ENCODE data around the gene RNF168. TPM values are rescaled to one million over a fixed set of nuclear protein-coding genes. Genes with fewer than 3 reads are reported as not detected.
A peak's percentile ranks its signal among the peaks of the same experiment; 100 is the strongest.
"Not testable (repeated sequence)": the region's sequence is repeated elsewhere in the genome, so short reads cannot be mapped to it uniquely, and the experiment has no call there.

Gene RNF168
- total RNA-seq, 1 donor from 2014 or later = 16.0 TPM

GRCh38 chr3:196454935-196455334 lies 48.6 kb downstream of the RNF168 start:
- Histone ChIP-seq H3K9me3 (no peaks in the 10 kb centered on the region), H3K27me3 (no peaks in the 10 kb centered on the region), H3K36me3 (peaks cover 3 to 13% of the 10 kb centered on the region in 2 donors), H3K4me1 (no peaks in the 10 kb centered on the region), H3K4me3 (no peak overlapping the region), H3K27ac (no peak overlapping the region)
- intact Hi-C loops (cut with DNase I) = no loop called here
- TF ChIP-seq, protein P1, sequence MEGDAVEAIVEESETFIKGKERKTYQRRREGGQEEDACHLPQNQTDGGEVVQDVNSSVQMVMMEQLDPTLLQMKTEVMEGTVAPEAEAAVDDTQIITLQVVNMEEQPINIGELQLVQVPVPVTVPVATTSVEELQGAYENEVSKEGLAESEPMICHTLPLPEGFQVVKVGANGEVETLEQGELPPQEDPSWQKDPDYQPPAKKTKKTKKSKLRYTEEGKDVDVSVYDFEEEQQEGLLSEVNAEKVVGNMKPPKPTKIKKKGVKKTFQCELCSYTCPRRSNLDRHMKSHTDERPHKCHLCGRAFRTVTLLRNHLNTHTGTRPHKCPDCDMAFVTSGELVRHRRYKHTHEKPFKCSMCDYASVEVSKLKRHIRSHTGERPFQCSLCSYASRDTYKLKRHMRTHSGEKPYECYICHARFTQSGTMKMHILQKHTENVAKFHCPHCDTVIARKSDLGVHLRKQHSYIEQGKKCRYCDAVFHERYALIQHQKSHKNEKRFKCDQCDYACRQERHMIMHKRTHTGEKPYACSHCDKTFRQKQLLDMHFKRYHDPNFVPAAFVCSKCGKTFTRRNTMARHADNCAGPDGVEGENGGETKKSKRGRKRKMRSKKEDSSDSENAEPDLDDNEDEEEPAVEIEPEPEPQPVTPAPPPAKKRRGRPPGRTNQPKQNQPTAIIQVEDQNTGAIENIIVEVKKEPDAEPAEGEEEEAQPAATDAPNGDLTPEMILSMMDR (IDR thresholded peaks at IDR 0.05) = no peak
- DNase-seq (ENCODE audit: low spot score in 2 of 2) = no peak

DNA sequence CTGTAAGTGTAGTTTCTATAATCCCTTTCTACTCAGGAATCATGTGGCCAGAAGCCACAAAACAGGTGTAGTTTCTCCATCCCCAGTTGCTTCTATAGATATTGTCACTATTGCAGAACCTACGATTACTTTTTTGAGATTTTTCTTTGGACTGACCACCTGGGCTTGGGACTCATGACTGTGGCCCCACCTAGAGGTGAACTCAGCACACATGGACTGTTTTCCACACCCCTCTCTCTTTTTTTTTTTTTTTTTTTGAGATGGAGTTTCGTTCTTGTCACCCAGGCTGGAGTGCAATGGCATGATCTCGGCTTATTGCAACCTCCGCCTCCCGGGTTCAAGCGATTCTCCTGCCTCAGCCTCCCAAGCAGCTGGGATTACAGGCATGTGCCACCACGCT lies 58.2 kb downstream of the RNF168 start:
- H3K4me3 ChIP-seq; H3K9me3 ChIP-seq; intact Hi-C loops (cut with DNase I); H3K27me3 ChIP-seq; H3K27ac ChIP-seq; H3K36me3 ChIP-seq; H3K4me1 ChIP-seq: not testable (repeated sequence)
- peak in 1 of 2 donors; percentile 2 for DNase-seq (ENCODE audit: low spot score in 2 of 2)

DNA sequence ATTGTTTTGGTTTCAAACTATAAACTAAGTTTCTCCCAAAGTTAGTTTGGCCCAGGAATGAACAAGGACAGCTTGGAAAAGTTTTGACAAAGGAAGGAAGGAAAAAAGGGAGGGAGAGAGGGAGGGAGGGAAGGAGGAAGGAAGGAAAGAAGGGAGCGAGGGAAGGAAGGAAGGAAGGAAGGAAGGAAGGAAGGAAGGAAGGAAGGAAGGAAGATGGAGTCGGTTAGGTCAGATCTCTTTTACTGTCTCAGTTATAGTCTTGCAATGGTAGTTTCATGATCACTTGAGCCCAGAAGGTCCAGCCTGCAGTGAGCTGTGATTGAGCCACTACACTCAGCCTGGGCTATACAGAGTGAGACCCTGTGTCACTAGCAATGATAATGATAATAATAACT lies 59.1 kb downstream of the RNF168 start:
- Histone ChIP-seq H3K27ac (no peak overlapping the region), H3K4me1 (no peaks in the 10 kb centered on the region), H3K27me3 (no peaks in the 10 kb centered on the region), H3K4me3 (no peak overlapping the region), H3K36me3 (peaks cover 0 to 2% of the 10 kb centered on the region in 2 donors), H3K9me3 (no peaks in the 10 kb centered on the region)
- TF ChIP-seq, protein P1 (IDR thresholded peaks at IDR 0.05) = no peak
- DNase-seq (ENCODE audit: low spot score in 2 of 2) = peak in 1 of 2 donors; percentile 21
- intact Hi-C loops (cut with DNase I) = no loop called here

GRCh38 chr3:196440696-196441095 lies 62.9 kb downstream of the RNF168 start:
- Histone ChIP-seq H3K9me3 (no peaks in the 10 kb centered on the region), H3K4me1 (no peaks in the 10 kb centered on the region), H3K27me3 (no peaks in the 10 kb centered on the region), H3K4me3 (no peak overlapping the region), H3K27ac (no peak overlapping the region), H3K36me3 (no peaks in the 10 kb centered on the region)
- TF ChIP-seq, protein P1 (IDR thresholded peaks at IDR 0.05) = no peak
- DNase-seq (ENCODE audit: low spot score in 2 of 2) = no peak
- intact Hi-C loops (cut with DNase I) = no loop called here

- intact Hi-C loops (cut with DNase I) = no loop called here
- TF ChIP-seq, protein P1 (IDR thresholded peaks at IDR 0.05) = no peak
- Histone ChIP-seq H3K36me3 (no peaks in the 10 kb centered on the region), H3K27ac (no peak overlapping the region), H3K4me3 (no peak overlapping the region), H3K9me3 (no peaks in the 10 kb centered on the region), H3K27me3 (no peaks in the 10 kb centered on the region), H3K4me1 (no peaks in the 10 kb centered on the region)
- no peak for DNase-seq (ENCODE audit: low spot score in 2 of 2)
These were observed 63.5 kb downstream of the RNF168 start for GRCh38 chr3:196440041-196440537.

- peak within 1 kb of the TSS; percentile 87 to 96 for H3K27ac ChIP-seq
- peaks cover 0 to 6% of the 10 kb centered on the region in 2 donors for H3K4me1 ChIP-seq
- TF ChIP-seq, protein P1 (IDR thresholded peaks at IDR 0.05) = peak in 1 of 3 experiments; percentile 2
- H3K4me3 ChIP-seq = peak within 1 kb of the TSS; percentile 87 to 96
- no peaks in the 10 kb centered on the region for H3K9me3 ChIP-seq
- H3K27me3 ChIP-seq = no peaks in the 10 kb centered on the region
- H3K36me3 ChIP-seq = peaks cover 0 to 2% of the 10 kb centered on the region in 2 donors
- intact Hi-C loops (cut with DNase I) = loop anchor here (1.0 to 5.0 kb wide), 4 partner anchors 71 to 145 kb away; partner anchors contain the start of genes DYNLT2B, FBXO45, PCYT1A and RNF168
- peak; percentile 71 to 96 for DNase-seq (ENCODE audit: low spot score in 2 of 2)
These were observed 71.3 kb downstream of the RNF168 start, which contains the start of gene UBXN7 for GRCh38 chr3:196432137-196432879. Gene UBXN7 (minus strand): TSS chr3:196432427. CDS start chr3:196432399, 28 bp downstream.

Measured in ascending aorta (tissue), 2 donors.